MM.1S (cell line): Measurements from ENCODE around the gene HOXD4.

Experiments
- DNase-seq: peaks from one replicate; pipeline ENCODE4 v3.0.0-alpha.2; 2015
- H2AFZ ChIP-seq: fragments of 300-600 bp; sonication (generic); 2 replicates; pipeline ENCODE4 v1.6.0; 2016; ENCODE audit warnings: antibody characterized with exemption, low read length
- H3F3A ChIP-seq: fragments of 300-600 bp; sonication (generic); 2 replicates; pipeline ENCODE4 v1.6.1; 2016; ENCODE audit warnings: mild to moderate bottlenecking, antibody characterized with exemption, low read length, moderate library complexity, mixed read lengths; ENCODE audit not compliant: insufficient read depth
- H3K27ac ChIP-seq: fragments of 300-600 bp; sonication (generic); 2 replicates; pipeline ENCODE4 v1.5.1; 2016; ENCODE audit warnings: mild to moderate bottlenecking, low read length
- H3K27me3 ChIP-seq: fragments of 300-600 bp; sonication (generic); replicated peaks from 2 replicates; pipeline ENCODE4 v1.6.0; 2016; ENCODE audit warnings: low read length; ENCODE audit not compliant: insufficient read depth
- H3K36me3 ChIP-seq: fragments of 300-600 bp; sonication (generic); replicated peaks from 2 replicates; pipeline ENCODE4 v1.6.1; 2016; ENCODE audit warnings: mild to moderate bottlenecking, low read length, mixed read lengths; ENCODE audit not compliant: insufficient read depth
- H3K4me1 ChIP-seq: fragments of 300-600 bp; sonication (generic); 2 replicates; pipeline ENCODE4 v1.6.1; 2016; ENCODE audit warnings: low read length, mixed read lengths
- H3K4me2 ChIP-seq: fragments of 300-600 bp; sonication (generic); 2 replicates; pipeline ENCODE4 v1.6.0; 2016; ENCODE audit warnings: low read depth, low read length
- H3K4me3 ChIP-seq: fragments of 300-600 bp; sonication (generic); 2 replicates; pipeline ENCODE4 v1.5.1; 2016; ENCODE audit warnings: low read length, mixed read lengths
- H3K79me2 ChIP-seq: fragments of 300-600 bp; sonication (generic); 2 replicates; pipeline ENCODE4 v1.6.1; 2016; ENCODE audit warnings: mixed run types, low read length, mixed read lengths
- H3K9ac ChIP-seq: fragments of 300-600 bp; sonication (generic); 2 replicates; pipeline ENCODE4 v1.6.1; 2016; ENCODE audit warnings: low read length, mixed read lengths
- H3K9me2 ChIP-seq: fragments of 300-600 bp; sonication (generic); replicated peaks from 2 replicates; pipeline ENCODE4 v1.6.1; 2016; ENCODE audit warnings: mild to moderate bottlenecking, low read length, mixed read lengths; ENCODE audit not compliant: insufficient read depth
- H3K9me3 ChIP-seq: fragments of 300-600 bp; sonication (generic); replicated peaks from 2 replicates; pipeline ENCODE4 v1.6.1; 2016; ENCODE audit warnings: mild to moderate bottlenecking, low read length, mixed read lengths; ENCODE audit not compliant: insufficient read depth
- H4K20me1 ChIP-seq: fragments of 300-600 bp; sonication (generic); 2 replicates; pipeline ENCODE4 v1.6.1; 2016; ENCODE audit warnings: mild to moderate bottlenecking, low read length, moderate library complexity, mixed read lengths; ENCODE audit not compliant: insufficient read depth
- EZH2 ChIP-seq: fragments of 300-600 bp; sonication (generic); optimal IDR thresholded peaks from 2 replicates; pipeline ENCODE3; 2017; ENCODE audit warnings: low read depth, mild to moderate bottlenecking, antibody characterized with exemption, low read length, mixed read lengths
- EZH2phosphoT487 ChIP-seq: fragments of 300-600 bp; sonication (generic); IDR thresholded peaks from 2 replicates; pipeline ENCODE4 v1.6.1; 2018; ENCODE audit warnings: antibody characterized with exemption, low read length
- TF ChIP-seq, protein P1 (sequence below): fragments of 300-600 bp; sonication (generic); IDR thresholded peaks from 2 replicates; pipeline ENCODE4 v1.5.1; 2016; ENCODE audit warnings: antibody characterized with exemption, low read length, mixed read lengths

Gene HOXD4

GRCh38 chr2:176112375-176113302 lies 38.7 kb upstream of the HOXD4 start:
- H3K9me3 ChIP-seq = no peaks in the 10 kb centered on the region
- no peaks in the 10 kb centered on the region for H4K20me1 ChIP-seq
- no peak for DNase-seq
- peaks cover 74% of the 10 kb centered on the region for H3K27me3 ChIP-seq
- H3K4me1 ChIP-seq = no peaks in the 10 kb centered on the region
- TF ChIP-seq, protein P1, sequence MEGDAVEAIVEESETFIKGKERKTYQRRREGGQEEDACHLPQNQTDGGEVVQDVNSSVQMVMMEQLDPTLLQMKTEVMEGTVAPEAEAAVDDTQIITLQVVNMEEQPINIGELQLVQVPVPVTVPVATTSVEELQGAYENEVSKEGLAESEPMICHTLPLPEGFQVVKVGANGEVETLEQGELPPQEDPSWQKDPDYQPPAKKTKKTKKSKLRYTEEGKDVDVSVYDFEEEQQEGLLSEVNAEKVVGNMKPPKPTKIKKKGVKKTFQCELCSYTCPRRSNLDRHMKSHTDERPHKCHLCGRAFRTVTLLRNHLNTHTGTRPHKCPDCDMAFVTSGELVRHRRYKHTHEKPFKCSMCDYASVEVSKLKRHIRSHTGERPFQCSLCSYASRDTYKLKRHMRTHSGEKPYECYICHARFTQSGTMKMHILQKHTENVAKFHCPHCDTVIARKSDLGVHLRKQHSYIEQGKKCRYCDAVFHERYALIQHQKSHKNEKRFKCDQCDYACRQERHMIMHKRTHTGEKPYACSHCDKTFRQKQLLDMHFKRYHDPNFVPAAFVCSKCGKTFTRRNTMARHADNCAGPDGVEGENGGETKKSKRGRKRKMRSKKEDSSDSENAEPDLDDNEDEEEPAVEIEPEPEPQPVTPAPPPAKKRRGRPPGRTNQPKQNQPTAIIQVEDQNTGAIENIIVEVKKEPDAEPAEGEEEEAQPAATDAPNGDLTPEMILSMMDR = no peak
- no peak for TF ChIP-seq EZH2phosphoT487
- no peak for TF ChIP-seq EZH2
- no peaks in the 10 kb centered on the region for H3F3A ChIP-seq
- H3K4me2 ChIP-seq = no peak overlapping the region
- no peaks in the 10 kb centered on the region for H3K79me2 ChIP-seq
- H3K36me3 ChIP-seq = no peaks in the 10 kb centered on the region
- H3K9me2 ChIP-seq = no peaks in the 10 kb centered on the region
- H3K9ac ChIP-seq = no peak overlapping the region
- H2AFZ ChIP-seq = no peak overlapping the region
- no peak overlapping the region for H3K4me3 ChIP-seq
- H3K27ac ChIP-seq = no peak overlapping the region

DNA sequence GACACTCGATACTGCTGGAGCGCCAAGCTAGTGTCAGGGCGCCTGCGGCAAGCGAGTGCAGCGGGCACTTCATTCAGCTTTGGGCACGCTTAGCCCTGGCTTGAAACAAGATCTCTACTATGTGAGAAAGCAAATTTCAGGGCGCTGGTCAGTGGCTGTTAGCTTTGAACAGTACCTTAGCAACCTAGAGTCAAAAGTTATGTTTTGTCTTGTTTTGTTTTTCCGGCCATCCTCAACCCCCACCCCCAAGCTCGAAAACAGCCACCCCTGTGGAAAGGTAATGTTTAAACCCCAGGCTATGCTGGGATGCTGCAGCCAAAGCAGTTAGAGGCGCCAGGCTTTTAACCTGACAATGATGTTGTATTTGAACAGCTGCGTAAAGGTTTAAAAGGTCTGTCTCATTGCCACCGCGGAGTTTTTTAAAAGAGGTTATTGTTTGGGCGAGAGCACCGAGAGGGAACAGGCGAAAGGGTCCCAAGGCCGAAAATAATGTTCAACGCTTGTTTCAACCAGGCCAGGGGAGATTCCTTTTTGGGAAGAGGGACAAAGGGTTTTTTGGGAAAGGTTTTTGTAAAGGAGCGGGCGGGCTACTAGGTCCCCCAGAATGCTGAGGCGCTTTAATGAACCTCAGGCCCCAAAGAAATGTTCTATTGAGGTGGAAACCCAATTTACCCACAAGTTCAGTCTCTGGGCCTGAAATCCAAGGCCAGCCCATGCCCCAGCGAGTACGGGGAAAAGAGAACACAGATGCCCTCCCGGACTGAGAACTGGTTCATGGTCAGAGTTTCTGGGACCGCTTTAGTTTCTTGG lies 37.0 kb upstream of the HOXD4 start:
- no peak overlapping the region for H2AFZ ChIP-seq
- peaks cover 70% of the 10 kb centered on the region for H3K27me3 ChIP-seq
- no peak overlapping the region for H3K9ac ChIP-seq
- H3K4me1 ChIP-seq = no peaks in the 10 kb centered on the region
- no peaks in the 10 kb centered on the region for H3K36me3 ChIP-seq
- no peaks in the 10 kb centered on the region for H3K9me3 ChIP-seq
- H3K79me2 ChIP-seq = no peaks in the 10 kb centered on the region
- H3K4me2 ChIP-seq = no peak overlapping the region
- no peaks in the 10 kb centered on the region for H4K20me1 ChIP-seq
- H3K9me2 ChIP-seq = no peaks in the 10 kb centered on the region
- H3F3A ChIP-seq = no peaks in the 10 kb centered on the region
- no peak for DNase-seq
- no peak overlapping the region for H3K4me3 ChIP-seq
- TF ChIP-seq EZH2 = no peak
- TF ChIP-seq, protein P1 = no peak
- no peak for TF ChIP-seq EZH2phosphoT487
- no peak overlapping the region for H3K27ac ChIP-seq

- H3K9ac ChIP-seq = no peak overlapping the region
- H3K4me2 ChIP-seq = no peak overlapping the region
- H3F3A ChIP-seq = no peaks in the 10 kb centered on the region
- H3K36me3 ChIP-seq = no peaks in the 10 kb centered on the region
- TF ChIP-seq, protein P1 = no peak
- TF ChIP-seq EZH2 = no peak
- no peak for TF ChIP-seq EZH2phosphoT487
- no peak overlapping the region for H2AFZ ChIP-seq
- no peak overlapping the region for H3K27ac ChIP-seq
- H3K9me2 ChIP-seq = no peaks in the 10 kb centered on the region
- no peaks in the 10 kb centered on the region for H4K20me1 ChIP-seq
- H3K79me2 ChIP-seq = no peaks in the 10 kb centered on the region
- no peaks in the 10 kb centered on the region for H3K9me3 ChIP-seq
- no peaks in the 10 kb centered on the region for H3K4me1 ChIP-seq
- no peak for DNase-seq
- H3K4me3 ChIP-seq = no peak overlapping the region
- H3K27me3 ChIP-seq = peaks cover 69% of the 10 kb centered on the region
Observed at GRCh38 chr2:176114930-176115625, 36.3 kb upstream of the HOXD4 start.
